Dendritic cell treated with granulocyte-macrophage colony-stimulating factor and Interleukin-4, amounts not matched to agents 40 ng/mL and 50 ng/mL, for 4 days (primary cell): ENCODE measurements around the gene MAN1C1.

ENCODE experiments used
- H3K27ac Mint-ChIP-seq: one replicate; pipeline ENCODE4 v1.8.0; 2022; ENCODE audit warnings: mild to moderate bottlenecking, mixed read lengths
- H3K27me3 Mint-ChIP-seq: one replicate; pipeline ENCODE4 v1.8.0; 2022; ENCODE audit warnings: mild to moderate bottlenecking, mixed read lengths
- H3K36me3 Mint-ChIP-seq: one replicate; pipeline ENCODE4 v1.8.0; 2022; ENCODE audit warnings: low read depth, mixed read lengths
- H3K4me1 Mint-ChIP-seq: one replicate; pipeline ENCODE4 v1.8.0; 2022; ENCODE audit warnings: low read depth, mixed read lengths
- H3K4me3 Mint-ChIP-seq: one replicate; pipeline ENCODE4 v1.8.0; 2022; ENCODE audit warnings: mild to moderate bottlenecking, moderate library complexity, mixed read lengths
- H3K9me3 Mint-ChIP-seq: one replicate; pipeline ENCODE4 v1.8.0; 2022; ENCODE audit warnings: mixed read lengths
- intact Hi-C: fragments of 100-400 bp; cut with micrococcal nuclease; formaldehyde crosslinking; loops from one replicate; pipeline ENCODE4 v1.15.0; 2022

The MAN1C1 gene

GRCh38 chr1:25808481-25809244 is 192.1 kb downstream of the MAN1C1 start:
- H3K36me3 Mint-ChIP-seq = peaks cover 86% of the 10 kb centered on the region

GRCh38 chr1:25809283-25809926 is 192.8 kb downstream of the MAN1C1 start:
- intact Hi-C loops = no loop called here
- Mint-ChIP-seq H3K36me3 (peaks cover 94% of the 10 kb centered on the region), H3K27ac (peak overlapping the region; percentile 21), H3K4me3 (no peak overlapping the region), H3K4me1 (peaks cover 48% of the 10 kb centered on the region), H3K9me3 (no peaks in the 10 kb centered on the region), H3K27me3 (no peaks in the 10 kb centered on the region)

More at GRCh38 chr1:25808481-25809244, 192.1 kb downstream of the MAN1C1 start:
- H3K9me3 Mint-ChIP-seq = no peaks in the 10 kb centered on the region
- intact Hi-C loops = no loop called here
- peaks cover 48% of the 10 kb centered on the region for H3K4me1 Mint-ChIP-seq
- H3K27me3 Mint-ChIP-seq = no peaks in the 10 kb centered on the region
- no peak overlapping the region for H3K4me3 Mint-ChIP-seq
- no peak overlapping the region for H3K27ac Mint-ChIP-seq

- H3K4me3 Mint-ChIP-seq = no peak overlapping the region
- intact Hi-C loops = loop anchor here (5.0 kb wide), 1 partner anchor 308 kb away; no protein-coding TSS in a partner anchor
- peaks cover 48% of the 10 kb centered on the region for H3K4me1 Mint-ChIP-seq
- H3K27ac Mint-ChIP-seq = peak overlapping the region; percentile 21
- H3K9me3 Mint-ChIP-seq = no peaks in the 10 kb centered on the region
- no peaks in the 10 kb centered on the region for H3K27me3 Mint-ChIP-seq
- H3K36me3 Mint-ChIP-seq = peaks cover 99% of the 10 kb centered on the region
Measured at GRCh38 chr1:25809929-25810328, 193.3 kb downstream of the MAN1C1 start.

- Mint-ChIP-seq H3K36me3 (peaks cover 99% of the 10 kb centered on the region), H3K4me3 (no peak overlapping the region), H3K27ac (no peak overlapping the region), H3K27me3 (no peaks in the 10 kb centered on the region), H3K9me3 (no peaks in the 10 kb centered on the region), H3K4me1 (peaks cover 41% of the 10 kb centered on the region)
- intact Hi-C loops = loop anchor here (5.0 kb wide), 1 partner anchor 308 kb away; no protein-coding TSS in a partner anchor
Measured at GRCh38 chr1:25810341-25811299, 194.0 kb downstream of the MAN1C1 start.

GRCh38 chr1:25811384-25812082 is 194.9 kb downstream of the MAN1C1 start:
- Mint-ChIP-seq H3K27me3 (no peaks in the 10 kb centered on the region), H3K36me3 (peaks cover 99% of the 10 kb centered on the region), H3K4me3 (no peak overlapping the region), H3K27ac (no peak overlapping the region), H3K9me3 (no peaks in the 10 kb centered on the region), H3K4me1 (peaks cover 37% of the 10 kb centered on the region)
- intact Hi-C loops = loop anchor here (5.0 kb wide), 1 partner anchor 309 kb away; no protein-coding TSS in a partner anchor

- intact Hi-C loops = loop anchor here (5.0 kb wide), 1 partner anchor 311 kb away; no protein-coding TSS in a partner anchor
- H3K4me3 Mint-ChIP-seq = no peak overlapping the region
- H3K9me3 Mint-ChIP-seq = no peaks in the 10 kb centered on the region
- H3K27ac Mint-ChIP-seq = no peak overlapping the region
- H3K36me3 Mint-ChIP-seq = peaks cover 85% of the 10 kb centered on the region
- peaks cover 47% of the 10 kb centered on the region for H3K4me1 Mint-ChIP-seq
- H3K27me3 Mint-ChIP-seq = no peaks in the 10 kb centered on the region
Measured at GRCh38 chr1:25813071-25813733, 196.6 kb downstream of the MAN1C1 start.

- no peaks in the 10 kb centered on the region for H3K27me3 Mint-ChIP-seq
- peaks cover 49% of the 10 kb centered on the region for H3K4me1 Mint-ChIP-seq
- no peaks in the 10 kb centered on the region for H3K9me3 Mint-ChIP-seq
- H3K27ac Mint-ChIP-seq = peak overlapping the region; percentile 35
- intact Hi-C loops = loop anchor here (5.0 kb wide), 1 partner anchor 312 kb away; no protein-coding TSS in a partner anchor
- no peak overlapping the region for H3K4me3 Mint-ChIP-seq
- H3K36me3 Mint-ChIP-seq = peaks cover 78% of the 10 kb centered on the region
Measured at GRCh38 chr1:25813734-25814471, 197.3 kb downstream of the MAN1C1 start.

GRCh38 chr1:25814549-25815087 is 198.0 kb downstream of the MAN1C1 start:
- no peaks in the 10 kb centered on the region for H3K9me3 Mint-ChIP-seq
- intact Hi-C loops = loop anchor here (5.0 kb wide), 1 partner anchor 312 kb away; no protein-coding TSS in a partner anchor
- no peaks in the 10 kb centered on the region for H3K27me3 Mint-ChIP-seq
- H3K4me1 Mint-ChIP-seq = peaks cover 47% of the 10 kb centered on the region
- peak overlapping the region; percentile 35 for H3K27ac Mint-ChIP-seq
- H3K36me3 Mint-ChIP-seq = peaks cover 76% of the 10 kb centered on the region
- no peak overlapping the region for H3K4me3 Mint-ChIP-seq

GRCh38 chr1:25815208-25816111 is 198.9 kb downstream of the MAN1C1 start:
- peaks cover 74% of the 10 kb centered on the region for H3K36me3 Mint-ChIP-seq
- intact Hi-C loops = no loop called here
- no peak overlapping the region for H3K4me3 Mint-ChIP-seq
- no peaks in the 10 kb centered on the region for H3K9me3 Mint-ChIP-seq
- H3K4me1 Mint-ChIP-seq = peaks cover 38% of the 10 kb centered on the region
- no peak overlapping the region for H3K27ac Mint-ChIP-seq
- H3K27me3 Mint-ChIP-seq = no peaks in the 10 kb centered on the region

GRCh38 chr1:25816112-25816718 is 199.6 kb downstream of the MAN1C1 start:
- no peaks in the 10 kb centered on the region for H3K9me3 Mint-ChIP-seq
- H3K27me3 Mint-ChIP-seq = no peaks in the 10 kb centered on the region
- no peak overlapping the region for H3K4me3 Mint-ChIP-seq
- H3K36me3 Mint-ChIP-seq = peaks cover 75% of the 10 kb centered on the region
- intact Hi-C loops = no loop called here
- no peak overlapping the region for H3K27ac Mint-ChIP-seq
- peaks cover 39% of the 10 kb centered on the region for H3K4me1 Mint-ChIP-seq
